K562 (cell line): ENCODE data around the gene FAM83E. TPM values are rescaled to one million over a fixed set of nuclear protein-coding genes. Genes with fewer than 3 reads are reported as not detected.

Experiments used
- ATF3 ChIP-seq, 2 experiments: fragments of 450-650 bp in 1 of 2; sonication (generic) in 1 of 2; formaldehyde crosslinking in 1 of 2; IDR thresholded peaks in 1 of 2; conservative IDR thresholded peaks in 1 of 2; 2 replicates each; pipeline versions ENCODE4 v1.6.1 to v1.8.1; 2016 to 2023; ENCODE audit warnings: mild to moderate bottlenecking in 2 of 2, moderate library complexity in 2 of 2, inconsistent platforms in 1 of 2, missing genetic modification reagents in 1 of 2
- C11orf30 ChIP-seq: fragments of 450-650 bp; IDR thresholded peaks from 2 replicates; pipeline ENCODE4 v1.6.1; 2016; ENCODE audit warnings: low read depth, mild to moderate bottlenecking
- CTBP1 ChIP-seq: fragments of 450-650 bp; IDR thresholded peaks from 2 replicates; pipeline ENCODE4 v1.6.1; 2016; ENCODE audit warnings: borderline replicate concordance
- JUN ChIP-seq, 2 experiments: sonication (generic) in 1 of 2; formaldehyde crosslinking in 1 of 2; IDR thresholded peaks; 2 replicates each; pipeline versions ENCODE4 v1.6.1 to v1.8.0; 2012 to 2022; ENCODE audit warnings: borderline replicate concordance in 2 of 2, mild to moderate bottlenecking in 2 of 2, improper control_type of control experiment in 1 of 2, low read depth in 1 of 2, low read length in 1 of 2, missing genetic modification reagents in 1 of 2
- JUND ChIP-seq, 2 experiments: IDR thresholded peaks; 2 replicates in 1 of 2; 3 replicates in 1 of 2; pipeline ENCODE4 v1.6.1; 2011; ENCODE audit warnings: borderline replicate concordance in 2 of 2, low read depth in 2 of 2, low read length in 2 of 2, improper control_type of control experiment in 1 of 2, missing biosample characterization in 1 of 2, missing genetic modification characterization in 1 of 2, missing genetic modification reagents in 1 of 2
- MCM7 ChIP-seq, 2 experiments: fragments of 450-650 bp; IDR thresholded peaks; 2 replicates each; pipeline ENCODE4 v1.6.1; 2016 to 2018
- MTA3 ChIP-seq: fragments of 450-650 bp; formaldehyde crosslinking; IDR thresholded peaks from 2 replicates; pipeline ENCODE4 v1.6.1; 2017; ENCODE audit warnings: mild to moderate bottlenecking, borderline replicate concordance
- MYNN ChIP-seq, 2 experiments: sonication (generic); formaldehyde crosslinking in 1 of 2; IDR thresholded peaks; 2 replicates each; pipeline versions ENCODE4 v1.5.0 to v1.6.1; 2016 to 2020; ENCODE audit warnings: antibody characterized with exemption in 1 of 2, missing genetic modification reagents in 1 of 2
- NCOA1 ChIP-seq: fragments of 450-650 bp; IDR thresholded peaks from 2 replicates; pipeline ENCODE4 v1.6.1; 2016; ENCODE audit warnings: low read depth
- NEUROD1 ChIP-seq: fragments of 150-350 bp; IDR thresholded peaks from 2 replicates; pipeline ENCODE4 v1.6.1; 2014; ENCODE audit warnings: borderline replicate concordance, low read length, low read depth; ENCODE audit not compliant: partially characterized antibody
- NFIC ChIP-seq: fragments of 450-650 bp; IDR thresholded peaks from 2 replicates; pipeline ENCODE4 v1.6.1; 2017; ENCODE audit warnings: mild to moderate bottlenecking, inconsistent platforms
- RBFOX2 ChIP-seq: fragments of 200-400 bp; formaldehyde crosslinking; IDR thresholded peaks from 2 replicates; pipeline ENCODE4 v1.6.1; 2017; ENCODE audit warnings: low read depth, mild to moderate bottlenecking, low read length, moderate library complexity
- SMARCA4 ChIP-seq: fragments of 450-650 bp; IDR thresholded peaks from 2 replicates; pipeline ENCODE4 v1.6.1; 2016
- UBTF ChIP-seq, 2 experiments: IDR thresholded peaks; 2 replicates each; pipeline ENCODE4 v1.6.1; 2012; ENCODE audit warnings: improper control_type of control experiment in 2 of 2, low read depth in 2 of 2, low read length in 2 of 2, borderline replicate concordance in 1 of 2
- ZBTB12 ChIP-seq: fragments of 250-450 bp; sonication (Bioruptor Pico); IDR thresholded peaks from 2 replicates; pipeline ENCODE4 v1.4.0; 2020
- ZBTB43 ChIP-seq: sonication (generic); formaldehyde crosslinking; IDR thresholded peaks from 2 replicates; pipeline ENCODE4 v1.8.0; 2023; ENCODE audit warnings: mild to moderate bottlenecking, missing genetic modification reagents
- ZBTB7A ChIP-seq: IDR thresholded peaks from 2 replicates; pipeline ENCODE4 v1.6.1; 2011; ENCODE audit warnings: low read depth, mild to moderate bottlenecking, low read length, moderate library complexity, borderline replicate concordance; ENCODE audit not compliant: control insufficient read depth
- ZNF174 ChIP-seq: fragments of 250-450 bp; sonication (Bioruptor Pico); IDR thresholded peaks from 2 replicates; pipeline ENCODE4 v1.4.0; 2020; ENCODE audit warnings: mild to moderate bottlenecking
- ZNF316 ChIP-seq: fragments of 450-650 bp; IDR thresholded peaks from 2 replicates; pipeline ENCODE4 v1.6.1; 2016
- ZNF668 ChIP-seq: fragments of 250-450 bp; sonication (Bioruptor Pico); IDR thresholded peaks from 2 replicates; pipeline ENCODE4 v1.8.0; 2022; ENCODE audit warnings: mild to moderate bottlenecking, inconsistent platforms
- ZNF695 ChIP-seq: fragments of 450-650 bp; formaldehyde crosslinking; IDR thresholded peaks from 2 replicates; pipeline ENCODE4 v1.4.0; 2020; ENCODE audit warnings: mild to moderate bottlenecking, moderate library complexity
- ZSCAN29 ChIP-seq: fragments of 450-650 bp; IDR thresholded peaks from 2 replicates; pipeline ENCODE4 v1.6.1; 2017
- polyA plus RNA-seq, 8 experiments: library from polyadenylated mRNA; depleted of rRNA in 4 of 8; stranded (reverse) in 5 of 8; unstranded in 3 of 8; fragments of >200 nt; fragmentation: Nextera tagmentation in 2 of 8; fragmentation: Illumina TruSeq in 1 of 8; extraction: Ambion mirVana in 2 of 8; extraction: Trizol in 1 of 8; gene quantifications; 2 replicates each; pipeline versions ENCODE4 v1.2.1 to v1.2.3, GENCODE V29; 2011 to 2014; ENCODE audit warnings: inconsistent platforms in 1 of 8, missing spikeins in 1 of 8
- total RNA-seq, 7 experiments: library from RNA; depleted of rRNA in 6 of 7; stranded (reverse); fragments of >200 nt in 6 of 7; fragmentation: Illumina TruSeq in 2 of 7; extraction: Trizol in 2 of 7; gene quantifications; 2 replicates each; pipeline versions ENCODE4 v1.2.1 to v1.2.3, GENCODE V29; 2011 to 2021; ENCODE audit warnings: low replicate concordance in 1 of 7

The FAM83E gene
- total and polyA plus RNA-seq, 9 of the 15 experiments (the other 6 are each of a cell fraction or from before 2014, with no cell fraction given): 0.15 to 0.87 (median 0.29) TPM; not detected in 4

GRCh38 chr19:48568345-48568886 lies 46.5 kb downstream of the FAM83E start (continued):
- TF ChIP-seq ZBTB7A (peak; percentile 52; the same call in 1 of the 2 replicates), ZBTB43 (no peak), NEUROD1 (peak; percentile 17), UBTF (IDR thresholded peaks at IDR 0.05; ENCODE audit: borderline replicate concordance in 1 of 2, low read depth in 2 of 2, low read length in 2 of 2) (0 out of 4 replicates have a peak, but pooled peaks of 1 of the 2 experiments have one; percentile 44), ZSCAN29 (no peak), CTBP1 (peak; percentile 44; the same call in 1 of the 2 replicates), ZNF174 (CRISPR knock-in tag) (no peak), ZBTB12 (CRISPR knock-in tag) (no peak), ZNF316 (no peak), MCM7 (IDR thresholded peaks at IDR 0.05) (no peak), NCOA1 (0 out of 2 replicates have a peak, but pooled peaks have one; percentile 14), SMARCA4 (peak; percentile 81), MYNN (IDR thresholded peaks at IDR 0.05) (peak; percentile 59; the same call in 1 of the 2 replicates), MYNN (CRISPR knock-in tag; IDR thresholded peaks at IDR 0.05) (no peak), C11orf30 (peak; percentile 34; the same call in 1 of the 2 replicates), ZNF695 (CRISPR knock-in tag) (no peak), JUND (IDR thresholded peaks at IDR 0.05; ENCODE audit: borderline replicate concordance, low read depth, low read length) (peak; percentile 95), JUND (tag; IDR thresholded peaks at IDR 0.05; ENCODE audit: borderline replicate concordance, low read depth, low read length) (peak; percentile 95; the same call in 2 of the 3 replicates), NFIC (0 out of 2 replicates have a peak, but pooled peaks have one; percentile 30), MTA3 (0 out of 2 replicates have a peak, but pooled peaks have one; percentile 45), JUN (IDR thresholded peaks at IDR 0.05; ENCODE audit: borderline replicate concordance, low read depth, low read length) (peak; percentile 86), JUN (CRISPR knock-in tag; IDR thresholded peaks at IDR 0.05; ENCODE audit: borderline replicate concordance) (no peak), ZNF668 (CRISPR knock-in tag) (no peak), ATF3 (IDR thresholded peaks at IDR 0.05) (peak; percentile 96), ATF3 (CRISPR knock-in tag; conservative IDR thresholded peaks at IDR 0.05) (no peak), RBFOX2 (peak; percentile 46; the same call in 1 of the 2 replicates)
